COLO668 (cell line): ENCODE data around the gene MRPL32.

Experiments used
- DNase-seq: peaks from one replicate; lab custom pipeline; 2025; ENCODE audit not compliant: unreplicated experiment; lab: John Stamatoyannopoulos, UW

MRPL32 gene

DNA sequence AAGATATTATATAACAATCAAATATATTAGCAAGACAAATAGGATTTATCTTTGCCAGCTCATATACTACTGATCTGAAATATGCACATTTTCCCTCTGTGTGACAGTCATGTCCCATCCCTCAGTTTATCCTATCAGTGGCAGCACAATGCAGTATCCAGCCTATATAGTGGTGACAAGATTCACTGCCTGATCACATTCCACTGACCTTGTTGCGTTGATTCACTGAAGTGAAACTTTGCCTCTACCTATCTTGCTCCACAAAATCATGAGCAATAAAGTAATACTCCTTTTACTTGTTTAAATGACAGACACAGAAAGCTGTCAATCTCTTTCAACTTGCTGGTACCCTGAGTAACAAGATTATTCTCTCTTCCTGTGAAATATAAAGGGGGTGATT is 6.5 kb upstream of the MRPL32 start:
- no peak for DNase-seq

GRCh38 chr7:42926204-42926603 is 6.0 kb upstream of the MRPL32 start:
- DNase-seq: no peak

DNA sequence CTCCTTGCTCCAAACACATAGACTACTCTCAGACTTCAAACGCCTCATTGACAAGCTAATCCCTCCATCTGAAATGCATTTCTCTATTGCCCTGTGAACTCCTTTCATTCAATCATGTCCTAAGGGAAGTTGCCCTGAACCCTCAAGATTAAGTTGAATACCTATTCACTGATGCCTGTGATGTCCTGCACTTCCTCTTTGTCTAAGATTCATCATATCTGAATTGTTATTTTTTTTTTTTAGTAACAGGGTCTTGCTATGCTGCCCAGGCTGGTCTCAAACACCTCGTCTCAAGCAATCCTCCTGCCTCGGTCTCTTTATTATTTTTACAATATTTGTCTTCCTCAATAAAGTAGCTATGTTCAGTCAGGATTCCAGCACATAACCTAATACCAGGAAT is 3.4 kb upstream of the MRPL32 start:
- no peak for DNase-seq

DNA sequence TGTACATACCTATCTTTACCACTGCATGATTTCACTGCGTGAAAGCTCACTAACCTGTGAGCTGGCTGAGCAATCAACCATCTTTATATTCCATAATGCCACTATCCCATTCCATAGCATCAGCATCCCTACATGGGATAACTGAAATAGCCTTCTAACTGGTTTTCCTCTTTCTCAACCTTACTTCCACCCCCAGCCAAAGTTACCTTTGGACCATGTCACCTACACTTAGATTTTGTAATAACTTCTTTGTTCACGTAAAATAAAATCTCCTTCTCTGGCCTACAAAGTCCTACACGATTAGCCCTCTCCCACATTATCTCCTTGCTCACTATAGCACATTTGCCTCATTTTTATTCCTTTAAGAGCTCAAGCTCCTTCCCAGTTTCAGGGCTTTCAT is 2.7 kb upstream of the MRPL32 start:
- no peak for DNase-seq

DNA sequence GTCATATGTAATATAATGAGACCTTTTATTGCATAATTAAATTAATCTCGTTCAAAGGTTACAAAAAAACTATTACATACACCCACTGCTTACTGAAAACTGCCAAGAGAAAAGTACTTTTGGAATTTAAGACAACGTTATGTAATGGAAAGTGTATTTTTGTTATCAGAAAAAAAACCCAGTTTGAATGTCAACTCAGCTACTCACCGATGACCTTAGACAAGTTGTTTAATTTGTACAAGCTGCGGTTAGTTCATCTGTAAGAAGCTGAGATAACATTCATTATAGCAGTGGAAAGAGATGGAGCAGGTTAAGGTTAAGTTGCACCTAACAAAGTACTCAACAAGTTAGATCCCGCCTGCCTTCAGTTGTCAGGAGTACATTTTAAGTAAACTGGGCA is 1.3 kb upstream of the MRPL32 start:
- no peak for DNase-seq

DNA sequence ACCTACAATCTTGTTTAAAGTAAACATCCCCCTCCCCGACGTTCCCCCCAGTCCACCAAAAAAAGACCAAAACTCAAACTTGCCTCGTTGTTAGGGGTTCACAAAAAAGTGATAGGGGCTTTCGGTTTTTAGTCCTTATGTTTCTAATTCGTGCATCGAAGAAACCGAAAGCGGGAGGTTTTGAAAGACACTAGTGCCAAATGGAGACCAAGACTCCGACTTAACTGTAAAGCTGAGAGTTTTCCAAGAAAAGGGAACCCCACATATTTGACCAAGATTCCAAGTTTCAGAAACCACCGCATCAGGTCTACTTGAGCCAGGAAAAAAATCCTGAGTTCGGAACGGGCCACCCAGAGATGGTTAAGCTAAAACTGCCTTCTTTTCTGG is 736 bp upstream of the MRPL32 start:
- no peak for DNase-seq

GRCh38 chr7:42932811-42933591 is 825 bp downstream of the MRPL32 start:
- no peak for DNase-seq

DNA sequence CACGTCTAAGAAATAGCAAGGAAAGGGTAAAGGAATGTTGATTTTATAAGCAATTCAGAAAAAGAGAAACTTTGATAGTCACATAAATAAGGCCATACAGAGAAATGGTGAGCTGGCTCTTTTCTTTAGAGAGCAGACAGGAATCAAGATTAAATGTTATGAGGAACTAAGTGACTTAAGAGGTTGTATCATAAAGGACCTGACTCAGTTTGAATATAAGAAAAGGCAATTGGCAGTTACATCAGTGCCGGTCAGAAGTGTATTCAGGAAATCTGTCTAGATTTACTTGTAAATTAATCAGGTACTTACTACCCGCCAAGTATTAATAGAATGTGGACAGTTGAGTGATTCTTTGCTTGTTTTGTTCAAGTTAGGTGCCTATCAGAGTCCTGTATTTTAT is 2.1 kb downstream of the MRPL32 start:
- DNase-seq: no peak

DNA sequence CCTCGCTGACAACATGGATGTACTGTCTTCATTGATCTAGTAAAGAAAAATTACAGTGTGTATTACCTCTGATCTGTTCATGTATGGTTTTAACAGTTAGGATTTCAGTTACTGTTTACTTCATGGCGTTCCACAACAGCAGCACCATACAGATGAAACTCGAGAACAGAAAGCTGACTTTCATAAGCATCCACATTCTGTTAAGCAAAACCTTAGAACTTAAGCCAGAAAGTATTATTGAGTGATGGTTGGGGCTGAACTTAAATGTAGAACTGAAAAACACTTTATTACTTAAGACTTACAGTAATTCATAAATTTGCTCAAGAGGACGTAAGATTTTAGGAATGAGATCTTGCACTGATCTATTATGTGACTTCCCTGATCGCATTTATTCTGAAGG is 3.7 kb downstream of the MRPL32 start:
- DNase-seq: no peak

DNA sequence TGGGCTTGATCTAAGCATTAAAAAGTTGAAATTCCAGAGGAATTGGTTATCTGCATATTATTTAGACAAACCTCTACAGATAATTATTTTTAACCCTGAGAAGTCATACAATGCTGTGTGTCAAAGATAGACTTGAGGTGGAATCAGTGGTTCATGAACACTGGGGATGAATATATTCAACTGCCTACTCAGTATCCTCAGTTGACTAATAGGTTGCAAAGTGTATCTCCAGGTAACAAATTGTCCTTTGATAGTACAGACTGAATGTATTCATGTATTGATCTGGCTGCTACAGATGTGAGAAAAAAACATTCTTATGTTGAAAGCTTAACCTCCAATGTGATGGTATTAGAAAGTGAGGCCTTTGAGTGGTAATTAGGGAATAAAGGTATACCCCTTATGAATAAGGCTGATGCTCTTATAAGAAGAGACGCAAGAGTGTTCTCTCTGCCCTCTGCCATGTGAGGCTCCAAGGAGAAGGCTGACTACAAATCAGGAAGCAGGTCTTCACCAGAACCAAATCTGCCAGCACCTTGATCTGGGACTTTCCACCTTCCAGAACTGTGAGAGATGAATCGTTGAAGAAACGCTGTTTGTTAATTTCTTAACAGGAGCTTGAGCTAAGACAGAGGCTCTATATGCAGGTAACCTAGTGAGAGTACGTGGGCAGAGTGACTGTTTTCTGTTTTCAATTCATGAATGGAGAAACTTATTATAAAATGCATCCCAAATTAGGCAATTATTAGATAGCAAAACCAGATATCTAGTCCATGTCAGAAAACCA is 7.5 kb downstream of the MRPL32 start:
- DNase-seq: no peak

DNA sequence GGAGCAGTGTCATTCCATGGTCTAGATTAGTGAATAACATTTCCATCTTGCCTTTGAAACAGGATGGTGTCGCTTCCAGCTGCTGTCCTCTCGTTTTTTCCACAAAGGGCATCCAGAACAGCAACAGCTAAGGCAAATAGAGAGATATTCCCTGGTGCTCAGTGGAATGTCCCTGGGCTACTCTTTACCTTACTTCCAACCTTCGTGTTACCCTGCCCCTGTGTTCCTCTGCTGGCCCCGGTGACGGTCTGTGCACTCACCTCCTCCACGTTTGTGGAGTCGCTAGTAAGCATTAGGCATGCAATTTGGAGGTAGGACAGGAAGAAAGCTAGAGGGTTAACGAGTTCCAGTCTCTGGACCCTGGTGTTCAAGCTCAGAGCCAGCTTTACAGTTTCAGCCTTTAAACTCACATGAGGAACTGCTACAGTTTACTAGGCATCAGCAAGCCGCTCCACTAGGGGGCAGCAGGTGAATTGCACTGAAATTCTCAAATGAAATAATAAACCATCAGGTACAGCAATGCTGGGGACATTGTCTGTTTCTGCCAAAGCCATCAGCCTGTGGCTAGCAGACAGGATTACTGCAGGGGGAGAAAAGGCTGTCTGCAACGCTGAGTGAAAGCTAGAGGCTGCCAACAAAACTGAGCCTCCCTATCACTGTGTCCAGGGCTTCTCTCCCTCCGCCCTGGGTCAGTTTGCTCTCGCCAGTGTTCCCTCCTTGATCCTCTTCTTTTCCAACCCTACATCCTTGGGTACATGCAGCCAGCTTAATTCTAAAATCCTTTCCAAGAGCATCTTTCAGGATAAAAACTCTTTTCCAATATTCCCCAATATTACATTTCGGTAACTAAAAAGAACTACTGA is 9.0 kb downstream of the MRPL32 start:
- peak; percentile 79 for DNase-seq

- DNase-seq: no peak
These were observed 13.8 kb downstream of the MRPL32 start for GRCh38 chr7:42945821-42946626.

DNA sequence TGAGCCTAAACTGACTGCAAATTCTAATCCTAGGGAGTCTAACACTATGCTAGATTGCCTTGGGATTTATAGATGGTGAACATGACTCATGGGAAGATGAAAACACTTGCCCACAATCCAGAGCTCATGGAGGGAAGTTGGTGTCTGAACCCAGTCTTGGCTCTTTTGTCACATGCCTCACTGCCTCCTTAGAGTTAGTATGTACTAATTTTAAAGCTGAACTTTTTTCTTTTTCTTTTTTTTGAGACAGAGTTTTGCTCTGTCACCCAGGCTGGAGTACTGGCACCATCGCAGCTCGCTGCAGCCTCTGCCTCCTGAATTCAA is 14.4 kb downstream of the MRPL32 start:
- no peak for DNase-seq

- no peak for DNase-seq
These were observed 15.3 kb downstream of the MRPL32 start for GRCh38 chr7:42947521-42947920.

- DNase-seq: no peak
These were observed 18.2 kb downstream of the MRPL32 start for GRCh38 chr7:42950417-42950816.

DNA sequence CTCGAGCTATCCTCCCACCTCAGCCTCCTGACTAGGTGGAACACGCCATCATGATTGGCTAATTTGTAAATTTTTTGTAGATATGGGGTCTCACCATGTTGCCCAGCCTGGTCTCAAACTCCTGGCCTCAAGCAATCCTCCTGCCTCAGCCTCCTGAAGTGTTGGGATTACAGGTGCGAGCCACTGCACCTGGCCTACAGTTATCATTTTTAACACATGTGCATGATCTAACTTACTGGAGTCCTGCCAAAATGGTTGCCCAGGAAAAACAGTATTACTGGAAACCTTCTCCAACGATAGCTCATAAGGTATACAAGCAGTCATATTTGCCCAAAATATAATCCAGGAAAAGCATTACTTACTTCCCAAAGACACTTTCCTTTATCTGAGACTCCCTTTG is 20.2 kb downstream of the MRPL32 start:
- no peak for DNase-seq

DNA sequence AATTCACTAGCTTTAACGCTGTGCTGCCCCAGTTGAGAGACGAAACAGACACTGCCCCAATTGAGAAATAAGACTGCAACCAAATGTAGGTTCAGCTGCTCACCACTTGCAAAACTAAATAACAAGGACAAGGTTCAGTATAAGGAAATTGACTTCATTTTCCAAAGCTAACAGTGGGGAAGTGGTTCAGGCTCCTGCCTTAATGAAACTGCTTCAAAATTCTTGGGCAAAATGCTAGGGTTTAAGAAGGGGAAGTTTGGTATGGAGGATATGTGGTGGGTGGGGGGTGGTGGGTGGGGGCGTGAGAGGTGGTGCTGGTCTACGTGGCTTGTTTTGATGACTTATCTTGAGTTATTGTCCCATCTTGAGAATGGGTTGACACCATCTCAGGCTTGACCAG is 21.8 kb downstream of the MRPL32 start:
- no peak for DNase-seq

DNA sequence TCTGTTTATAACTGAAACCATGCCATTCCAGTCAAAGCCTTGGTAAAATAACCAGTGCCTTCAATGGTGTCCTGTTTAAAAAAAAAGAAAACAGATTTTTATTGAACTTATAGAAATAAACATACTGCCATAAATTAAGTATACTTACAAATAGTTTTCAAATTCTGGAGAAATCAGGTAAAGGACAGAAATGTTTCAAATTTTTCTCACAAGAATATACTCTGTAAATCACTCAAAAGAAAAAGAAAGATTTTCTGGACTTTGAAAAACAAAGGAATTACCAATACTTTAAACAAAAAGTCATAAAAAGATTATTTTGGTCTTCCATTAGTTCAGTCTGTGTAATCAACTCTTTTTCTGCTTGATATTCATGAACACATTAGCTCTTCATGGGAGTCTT is 23.9 kb downstream of the MRPL32 start:
- DNase-seq: no peak

DNA sequence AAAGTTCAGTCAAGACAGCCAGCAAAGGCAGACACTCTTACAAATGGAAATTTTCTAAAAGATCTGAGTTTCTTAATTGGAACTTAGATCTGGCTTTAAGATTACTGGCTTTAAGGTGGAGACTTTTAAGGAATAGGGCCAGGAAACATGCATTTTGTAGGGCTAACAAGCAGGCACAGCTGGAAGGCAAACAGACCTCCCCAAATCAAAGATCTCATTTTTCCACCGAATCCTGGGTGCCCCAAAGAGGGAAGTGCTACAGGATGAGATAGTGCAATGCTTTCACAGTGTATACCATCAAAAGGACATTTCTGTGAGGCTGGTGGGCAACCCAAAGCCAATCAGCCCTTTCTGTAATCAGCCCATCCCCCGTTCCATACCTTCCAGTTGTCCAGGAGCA is 27.4 kb downstream of the MRPL32 start:
- no peak for DNase-seq

DNA sequence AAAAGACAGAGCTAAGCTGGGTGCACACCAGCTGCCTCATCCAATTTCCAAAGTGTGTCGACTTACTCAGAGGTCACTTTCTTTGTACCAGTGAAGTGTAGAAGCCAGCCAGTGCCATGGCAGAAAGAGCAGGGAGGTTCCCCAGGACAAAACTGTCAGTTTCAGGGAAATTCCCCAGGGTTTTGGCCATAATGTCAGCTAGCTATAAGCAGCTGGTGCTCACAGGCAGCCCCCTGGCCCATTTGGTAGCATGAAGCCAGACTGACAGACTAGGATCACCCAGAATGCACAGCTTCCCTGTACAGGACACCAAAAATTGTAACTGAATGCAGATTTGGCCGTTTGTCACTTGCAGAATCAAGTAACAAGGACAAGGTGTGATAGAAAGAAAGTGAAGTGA is 28.6 kb downstream of the MRPL32 start:
- DNase-seq: no peak

DNA sequence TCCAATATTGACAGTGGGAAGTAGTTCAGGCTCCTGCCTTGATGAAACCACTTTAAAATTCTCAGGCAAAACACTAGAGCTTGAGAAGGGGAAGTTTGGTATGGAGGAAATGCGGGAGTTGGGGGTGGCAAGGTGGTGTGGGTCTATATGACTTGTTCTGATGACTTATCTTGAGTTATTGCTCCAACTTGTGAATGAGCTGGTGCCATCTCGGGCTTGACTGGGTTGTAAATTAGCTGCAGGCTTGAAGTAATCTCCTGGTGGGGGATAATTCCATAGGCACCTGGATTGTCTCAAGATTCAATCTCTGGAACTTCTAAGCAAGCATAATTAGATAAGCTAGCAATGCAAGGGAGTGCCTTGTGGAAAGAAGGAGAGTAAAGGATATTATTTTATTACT is 29.0 kb downstream of the MRPL32 start:
- DNase-seq: no peak
